Stimulated activated CD4-positive, alpha-beta T cell treated with anti-CD3 and anti-CD28 coated beads, Interleukin-1b, Interleukin-23, amount 100 ng/mL, for 1 hour (primary cell): ENCODE data around the gene NFX1.
"Not testable (repeated sequence)": the region's sequence is repeated elsewhere in the genome, so short reads cannot be mapped to it uniquely, and the experiment has no call there.

Source experiments
- DNase-seq, 2 donors: peaks; one replicate each; pipeline ENCODE4 v3.0.0-alpha.2; 2020; ENCODE audit warnings: low read depth in 2 of 2

Gene NFX1

GRCh38 chr9:33388110-33388994 lies 98.0 kb downstream of the NFX1 start:
- no peak for DNase-seq

- not testable (repeated sequence) for DNase-seq
Observed at GRCh38 chr9:33391111-33391771, 100.9 kb downstream of the NFX1 start.

- DNase-seq = not testable (repeated sequence)
Observed at GRCh38 chr9:33392591-33393021, 102.3 kb downstream of the NFX1 start.

GRCh38 chr9:33393581-33393980 lies 103.3 kb downstream of the NFX1 start:
- no peak for DNase-seq

- DNase-seq = not testable (repeated sequence)
Observed at GRCh38 chr9:33393986-33394385, 103.7 kb downstream of the NFX1 start.

GRCh38 chr9:33395159-33395879 lies 105.0 kb downstream of the NFX1 start:
- DNase-seq = not testable (repeated sequence)

GRCh38 chr9:33397801-33398200 lies 107.5 kb downstream of the NFX1 start:
- not testable (repeated sequence) for DNase-seq

GRCh38 chr9:33399047-33399446 lies 108.7 kb downstream of the NFX1 start:
- not testable (repeated sequence) for DNase-seq

GRCh38 chr9:33401809-33402208 lies 111.5 kb downstream of the NFX1 start:
- not testable (repeated sequence) for DNase-seq

- not testable (repeated sequence) for DNase-seq
Observed at GRCh38 chr9:33402371-33402770, 112.1 kb downstream of the NFX1 start, which contains the start of gene AQP7. Gene AQP7 (minus strand): TSS chr9:33402568. CDS start chr9:33401262, 1,306 bp downstream.

GRCh38 chr9:33403941-33404787 lies 113.8 kb downstream of the NFX1 start:
- DNase-seq = no peak

GRCh38 chr9:33404788-33405362 lies 114.6 kb downstream of the NFX1 start:
- no peak for DNase-seq

- no peak for DNase-seq
Observed at GRCh38 chr9:33407061-33407460, 116.7 kb downstream of the NFX1 start.

GRCh38 chr9:33408087-33408486 lies 117.8 kb downstream of the NFX1 start:
- DNase-seq = no peak

GRCh38 chr9:33414268-33414667 lies 124.0 kb downstream of the NFX1 start:
- DNase-seq = no peak

- DNase-seq = no peak
Observed at GRCh38 chr9:33414889-33415500, 124.7 kb downstream of the NFX1 start.

- peak; percentile 75 to 86 for DNase-seq
Observed at GRCh38 chr9:33415501-33416038, 125.3 kb downstream of the NFX1 start.

GRCh38 chr9:33416996-33417395 lies 126.7 kb downstream of the NFX1 start:
- DNase-seq = no peak

- no peak for DNase-seq
Observed at GRCh38 chr9:33418090-33418489, 127.8 kb downstream of the NFX1 start.

- no peak for DNase-seq
Observed at GRCh38 chr9:33419708-33420303, 129.5 kb downstream of the NFX1 start.
